Measurements from ENCODE around the gene EIF1.
A peak's percentile ranks its signal among the peaks of the same experiment; 100 is the strongest.

Gene EIF1

DNA sequence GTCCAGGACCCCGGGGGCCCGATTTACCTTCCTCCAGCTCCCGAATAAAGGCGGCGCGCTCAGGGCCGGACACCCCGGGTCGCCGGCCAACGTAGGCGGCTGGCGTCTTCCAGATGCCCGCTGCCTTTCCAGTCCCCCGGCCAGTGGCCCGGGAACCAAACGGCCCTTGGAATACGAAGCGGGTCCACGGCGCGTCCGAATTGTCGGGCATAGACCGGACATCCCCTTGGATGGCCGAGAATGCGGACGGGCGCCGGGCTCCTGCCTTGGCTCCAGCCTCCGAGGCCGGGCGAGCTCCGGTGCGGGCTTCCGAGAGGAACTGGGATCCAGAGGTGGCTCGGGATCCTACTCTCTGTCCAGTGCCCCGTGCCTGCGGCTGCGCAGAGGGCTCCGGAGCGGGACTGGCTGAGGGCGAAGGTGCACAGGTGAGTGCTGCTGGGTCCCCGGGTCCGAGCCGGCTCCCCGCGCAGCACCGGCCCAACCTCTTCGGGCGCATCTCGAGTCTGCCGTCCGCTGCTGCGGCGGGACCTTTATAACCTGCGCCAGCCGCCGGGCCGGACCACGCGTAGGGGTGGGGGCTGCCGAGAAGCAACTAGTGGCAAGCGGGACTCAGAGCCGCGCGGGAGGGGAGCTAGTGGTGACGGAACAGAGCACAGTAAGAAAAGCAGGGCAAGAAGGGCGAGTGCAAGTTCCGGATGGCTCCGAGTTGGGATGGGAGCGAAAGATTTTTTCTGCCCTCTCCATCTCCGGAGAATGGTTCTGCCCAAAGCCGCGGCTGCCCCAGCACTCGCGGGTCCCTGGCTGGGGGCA is 45.7 kb downstream of the EIF1 start, which contains the start of gene HAP1:
TSS of gene HAP1 (minus strand) at position 505 of the 810 bp plus-strand sequence. CDS start at position 496, 9 bp downstream.
- Histone ChIP-seq H3K36me3 (no peaks in the 10 kb centered on the region), H3K9ac (peak within 1 kb of the TSS in 8 of 11 experiments; percentile 38 to 64 (median 60); a peak in 17 of 22 replicates), H3K27ac (no peak within 1 kb of the TSS), H3K4me1 (peaks cover 20 to 71% (median 53%) of the 10 kb centered on the region in 10 experiments), H3K4me3 (peak within 1 kb of the TSS; percentile 40 to 66 (median 54)), H4K20me1 (peaks cover 0 to 13% (median 5%) of the 10 kb centered on the region in 11 experiments; a peak in 7 of 22 replicates), H3K27me3 (peaks cover 61 to 75% (median 72%) of the 10 kb centered on the region in 11 experiments), H3K9me3 (replicated peaks in 1 of 11) (no peaks in the 10 kb centered on the region), H3K4me2 (peak within 1 kb of the TSS; percentile 66 to 98 (median 87))
- TF ChIP-seq Cebpa-rat (IDR thresholded peaks at IDR 0.05) = no peak

- Histone ChIP-seq H3K27me3 (peaks cover 61 to 75% (median 72%) of the 10 kb centered on the region in 11 experiments), H3K27ac (no peak overlapping the region), H3K9ac (peak overlapping the region in 8 of 11 experiments; percentile 38 to 64 (median 60); a peak in 16 of 22 replicates), H4K20me1 (peaks cover 0 to 13% (median 5%) of the 10 kb centered on the region in 11 experiments; a peak in 7 of 22 replicates), H3K36me3 (no peaks in the 10 kb centered on the region), H3K4me1 (peaks cover 20 to 73% (median 59%) of the 10 kb centered on the region in 10 experiments), H3K4me3 (peak overlapping the region; percentile 40 to 66 (median 54)), H3K9me3 (replicated peaks in 1 of 11) (no peaks in the 10 kb centered on the region), H3K4me2 (peak overlapping the region; percentile 66 to 98 (median 87))
- no peak for TF ChIP-seq Cebpa-rat (IDR thresholded peaks at IDR 0.05)
Observed at GRCh38 chr17:41734949-41735313, 46.2 kb downstream of the EIF1 start.

DNA sequence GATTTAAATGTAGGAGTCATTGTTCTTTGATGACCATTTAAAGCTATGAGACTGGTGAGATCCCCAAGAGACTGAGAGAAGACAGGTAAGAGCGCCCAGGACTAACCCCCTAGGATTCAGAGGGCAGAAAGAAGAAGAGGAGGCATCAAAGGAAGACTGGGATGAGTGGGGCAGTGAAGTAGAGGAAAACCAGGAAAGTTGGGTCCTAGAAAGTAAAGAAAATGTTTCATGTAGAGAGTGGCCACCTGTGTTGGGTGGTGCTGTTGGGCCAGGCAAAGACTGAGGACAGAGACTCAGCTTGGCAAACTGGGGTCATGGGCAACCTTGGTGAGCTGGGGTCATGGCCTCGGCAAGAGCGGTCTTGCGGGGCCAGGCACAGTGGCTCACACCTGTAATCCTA is 47.1 kb downstream of the EIF1 start:
- no peak overlapping the region for H3K27ac ChIP-seq
- no peaks in the 10 kb centered on the region for H3K36me3 ChIP-seq
- H3K27me3 ChIP-seq = peaks cover 61 to 71% (median 70%) of the 10 kb centered on the region in 11 experiments
- no peaks in the 10 kb centered on the region for H3K9me3 ChIP-seq (replicated peaks in 1 of 11)
- H3K9ac ChIP-seq = no peak overlapping the region
- H4K20me1 ChIP-seq = peaks cover 0 to 13% (median 5%) of the 10 kb centered on the region in 11 experiments; a peak in 7 of 22 replicates
- TF ChIP-seq Cebpa-rat (IDR thresholded peaks at IDR 0.05) = no peak
- no peak overlapping the region; a peak in 1 of 22 replicates for H3K4me2 ChIP-seq
- H3K4me1 ChIP-seq = peaks cover 13 to 73% (median 59%) of the 10 kb centered on the region in 10 experiments
- H3K4me3 ChIP-seq = no peak overlapping the region

DNA sequence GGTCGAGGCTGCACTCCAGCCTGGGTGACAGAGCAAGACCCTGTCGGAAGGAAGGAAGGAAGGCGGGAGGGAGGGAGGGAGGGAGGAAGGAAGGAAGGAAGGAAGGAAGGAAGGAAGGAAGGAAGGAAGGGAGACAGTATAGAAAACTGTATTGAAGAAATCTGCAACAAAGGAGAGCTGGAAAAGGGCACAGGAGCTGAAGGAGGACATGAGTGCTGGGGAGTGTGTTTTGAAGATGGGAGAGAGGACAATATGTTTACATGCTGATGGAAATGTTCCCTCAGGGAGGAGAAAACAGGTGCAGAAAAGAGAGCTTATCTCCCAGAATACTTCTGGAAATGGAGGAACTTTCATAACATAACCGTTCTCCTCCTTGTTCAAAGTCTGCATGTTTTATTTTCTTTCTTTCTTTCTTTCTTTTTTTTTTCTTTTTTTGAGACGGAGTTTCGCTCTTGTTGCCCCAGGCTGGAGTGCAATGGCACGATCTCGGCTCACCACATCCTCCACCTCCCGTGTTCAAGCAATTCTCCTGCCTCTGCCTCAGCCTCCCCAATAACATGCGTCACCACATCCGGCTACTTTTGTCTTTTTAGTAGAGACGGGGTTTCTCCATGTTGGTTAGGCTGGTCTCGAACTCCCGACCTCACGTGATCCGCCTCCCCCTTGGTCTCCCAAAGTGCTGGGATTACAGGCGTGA is 48.4 kb downstream of the EIF1 start:
- no peak overlapping the region for H3K27ac ChIP-seq
- peak overlapping the region in 8 of 11 experiments; percentile 30 to 65 (median 40); a peak in 14 of 22 replicates for H3K4me2 ChIP-seq
- TF ChIP-seq Cebpa-rat (IDR thresholded peaks at IDR 0.05) = no peak
- H3K27me3 ChIP-seq = peaks cover 55 to 57% (median 57%) of the 10 kb centered on the region in 11 experiments
- H4K20me1 ChIP-seq = peaks cover 0 to 13% (median 0%) of the 10 kb centered on the region in 11 experiments; a peak in 6 of 22 replicates
- no peak overlapping the region for H3K4me3 ChIP-seq
- no peak overlapping the region for H3K9ac ChIP-seq
- no peaks in the 10 kb centered on the region for H3K36me3 ChIP-seq
- peaks cover 9 to 65% (median 50%) of the 10 kb centered on the region in 10 experiments for H3K4me1 ChIP-seq
- no peaks in the 10 kb centered on the region for H3K9me3 ChIP-seq (replicated peaks in 1 of 11)

DNA sequence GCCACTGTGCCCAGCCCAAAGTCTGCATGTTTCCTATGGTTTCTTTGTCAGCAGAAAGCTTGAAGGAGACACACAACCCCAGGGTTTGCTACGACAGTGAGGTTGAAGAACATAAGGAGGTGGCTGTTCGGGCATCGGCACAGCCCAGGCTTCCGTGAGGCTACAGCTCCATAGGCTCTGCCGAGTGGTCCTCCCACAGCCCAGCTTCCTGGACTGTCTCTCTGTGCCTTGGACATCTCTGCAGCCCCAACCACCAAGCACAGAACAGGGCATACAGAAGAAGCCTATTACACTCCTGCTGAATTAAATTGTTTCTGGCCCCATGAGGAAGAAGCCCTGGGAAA is 49.0 kb downstream of the EIF1 start:
- Histone ChIP-seq H3K4me1 (peaks cover 9 to 64% (median 50%) of the 10 kb centered on the region in 10 experiments), H3K36me3 (no peaks in the 10 kb centered on the region), H3K27ac (no peak overlapping the region), H3K9me3 (replicated peaks in 1 of 11) (no peaks in the 10 kb centered on the region), H4K20me1 (peaks cover 0 to 13% (median 0%) of the 10 kb centered on the region in 11 experiments; a peak in 6 of 22 replicates), H3K4me3 (no peak overlapping the region), H3K4me2 (peak overlapping the region in 7 of 11 experiments; percentile 32 to 65 (median 40); a peak in 14 of 22 replicates), H3K9ac (no peak overlapping the region; a peak in 1 of 22 replicates), H3K27me3 (peaks cover 50 to 52% (median 51%) of the 10 kb centered on the region in 11 experiments)
- TF ChIP-seq Cebpa-rat (IDR thresholded peaks at IDR 0.05) = no peak

- Histone ChIP-seq H3K27ac (peak overlapping the region in 8 of 11 experiments; percentile 33 to 71 (median 47); a peak in 11 of 22 replicates), H3K9ac (peak overlapping the region in 8 of 11 experiments; percentile 5 to 63 (median 41); a peak in 13 of 22 replicates)
- TF ChIP-seq Cebpa-rat (IDR thresholded peaks at IDR 0.05) = no peak
Observed at GRCh38 chr17:41738077-41738800, 49.6 kb downstream of the EIF1 start.

GRCh38 chr17:41738801-41739112 is 50.1 kb downstream of the EIF1 start:
- no peak for TF ChIP-seq Cebpa-rat (IDR thresholded peaks at IDR 0.05)
- Histone ChIP-seq H3K27me3 (peaks cover 39 to 41% (median 40%) of the 10 kb centered on the region in 11 experiments), H3K27ac (peak overlapping the region in 6 of 11 experiments; percentile 42 to 71 (median 50); a peak in 7 of 22 replicates), H4K20me1 (peaks cover 0 to 13% (median 0%) of the 10 kb centered on the region in 11 experiments; a peak in 6 of 22 replicates), H3K9ac (peak overlapping the region in 6 of 11 experiments; percentile 5 to 63 (median 40); a peak in 6 of 22 replicates), H3K4me2 (peak overlapping the region in 7 of 11 experiments; percentile 14 to 51 (median 28); a peak in 5 of 22 replicates), H3K36me3 (no peaks in the 10 kb centered on the region), H3K4me3 (no peak overlapping the region), H3K9me3 (replicated peaks in 1 of 11) (no peaks in the 10 kb centered on the region), H3K4me1 (peaks cover 9 to 64% (median 50%) of the 10 kb centered on the region in 10 experiments)

More at GRCh38 chr17:41738077-41738800, 49.6 kb downstream of the EIF1 start:
- H3K4me3 ChIP-seq = no peak overlapping the region
- peaks cover 0 to 13% (median 0%) of the 10 kb centered on the region in 11 experiments; a peak in 6 of 22 replicates for H4K20me1 ChIP-seq
- peak overlapping the region in 10 of 11 experiments; percentile 7 to 65 (median 38); a peak in 10 of 22 replicates for H3K4me2 ChIP-seq
- no peaks in the 10 kb centered on the region for H3K9me3 ChIP-seq (replicated peaks in 1 of 11)
- H3K4me1 ChIP-seq = peaks cover 9 to 64% (median 50%) of the 10 kb centered on the region in 10 experiments
- no peaks in the 10 kb centered on the region for H3K36me3 ChIP-seq
- peaks cover 44 to 46% (median 46%) of the 10 kb centered on the region in 11 experiments for H3K27me3 ChIP-seq
